Fibroblast of mammary gland (primary cell): ENCODE data around the gene ELSPBP1.

Experiments
- DNase-seq: peaks from one replicate; pipeline ENCODE4 v3.0.0-alpha.2; 2010; ENCODE audit warnings: low read depth
- H3K4me3 ChIP-seq: 2 replicates; pipeline ENCODE4 v1.5.1; 2011; ENCODE audit warnings: low read depth, mild to moderate bottlenecking, low read length, moderate library complexity; ENCODE audit not compliant: control insufficient read depth
- CTCF ChIP-seq: conservative IDR thresholded peaks from 2 replicates; pipeline ENCODE4 v1.5.1; 2011; ENCODE audit warnings: low read depth, low read length, inconsistent platforms; ENCODE audit not compliant: control insufficient read depth, insufficient read depth

Gene ELSPBP1

GRCh38 chr19:48023011-48023410, 28.6 kb downstream of the ELSPBP1 start:
- no peak for DNase-seq
- no peak overlapping the region for H3K4me3 ChIP-seq
- no peak for TF ChIP-seq CTCF

DNA sequence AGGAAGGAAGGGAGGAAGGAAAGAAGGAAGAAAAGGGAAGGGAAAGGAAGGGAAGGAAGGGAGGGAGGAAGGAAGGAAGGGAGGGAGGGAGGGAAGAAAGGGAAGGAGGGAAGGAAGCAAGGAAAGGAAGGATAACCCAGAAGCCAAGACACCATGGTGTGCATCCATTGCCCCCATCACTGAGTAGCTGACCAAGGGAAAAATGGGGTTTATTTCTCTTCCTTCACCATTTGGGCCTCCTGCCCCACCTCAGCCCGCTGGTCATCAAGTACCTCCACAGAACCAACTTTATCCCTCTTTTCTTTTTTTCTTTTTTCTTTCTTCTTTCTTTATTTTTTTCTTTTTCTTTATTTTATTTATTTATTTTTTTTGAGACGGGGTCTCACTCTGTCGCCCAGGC, 29.1 kb downstream of the ELSPBP1 start:
- no peak for TF ChIP-seq CTCF
- DNase-seq: no peak
- no peak overlapping the region for H3K4me3 ChIP-seq

- no peak overlapping the region for H3K4me3 ChIP-seq
- no peak for TF ChIP-seq CTCF
- DNase-seq: no peak
Measured at GRCh38 chr19:48025480-48025879, 31.0 kb downstream of the ELSPBP1 start.

DNA sequence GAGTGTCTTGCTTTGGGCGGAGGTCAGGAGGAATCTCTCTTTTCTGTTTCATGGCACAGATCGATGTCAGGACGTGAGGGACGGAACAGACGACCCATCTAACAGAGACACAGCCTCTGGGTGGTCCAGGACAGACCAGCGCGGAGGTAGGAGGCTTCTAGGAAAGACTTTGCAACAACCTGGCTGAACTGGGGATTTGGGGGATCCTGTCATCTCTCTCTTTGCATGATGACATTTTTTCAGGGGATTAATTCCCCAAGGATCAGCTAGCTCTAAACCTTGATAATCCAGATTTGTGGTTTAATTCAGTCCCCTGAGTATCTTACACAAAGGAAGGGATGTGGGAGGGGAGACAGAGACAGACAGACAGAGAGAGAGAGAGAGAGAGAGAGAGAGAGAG, 35.0 kb downstream of the ELSPBP1 start:
- no peak overlapping the region for H3K4me3 ChIP-seq
- no peak for TF ChIP-seq CTCF
- DNase-seq: no peak

GRCh38 chr19:48030073-48030472, 35.6 kb downstream of the ELSPBP1 start:
- H3K4me3 ChIP-seq: no peak overlapping the region
- no peak for TF ChIP-seq CTCF
- no peak for DNase-seq

DNA sequence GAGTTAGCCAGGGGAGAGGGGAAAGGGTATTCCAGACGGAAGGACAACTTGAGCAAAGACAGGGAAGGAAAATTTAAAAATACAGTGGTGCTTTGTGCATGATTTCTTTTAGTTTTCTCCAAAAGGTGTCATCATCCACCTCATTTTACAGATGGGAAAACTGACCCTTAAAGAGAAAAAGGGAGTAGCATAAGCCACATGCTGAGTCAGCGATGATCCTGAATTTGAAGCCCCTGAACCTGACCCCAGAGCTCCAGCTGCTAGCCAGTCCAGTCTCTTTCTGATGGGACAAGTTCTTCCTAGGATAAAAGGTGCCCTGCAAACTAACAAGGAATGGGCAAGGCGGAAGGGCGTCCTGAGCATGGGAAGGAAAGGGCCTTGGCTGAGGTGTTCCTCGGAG, 39.2 kb downstream of the ELSPBP1 start:
- no peak for TF ChIP-seq CTCF
- no peak for DNase-seq
- H3K4me3 ChIP-seq: no peak overlapping the region

DNA sequence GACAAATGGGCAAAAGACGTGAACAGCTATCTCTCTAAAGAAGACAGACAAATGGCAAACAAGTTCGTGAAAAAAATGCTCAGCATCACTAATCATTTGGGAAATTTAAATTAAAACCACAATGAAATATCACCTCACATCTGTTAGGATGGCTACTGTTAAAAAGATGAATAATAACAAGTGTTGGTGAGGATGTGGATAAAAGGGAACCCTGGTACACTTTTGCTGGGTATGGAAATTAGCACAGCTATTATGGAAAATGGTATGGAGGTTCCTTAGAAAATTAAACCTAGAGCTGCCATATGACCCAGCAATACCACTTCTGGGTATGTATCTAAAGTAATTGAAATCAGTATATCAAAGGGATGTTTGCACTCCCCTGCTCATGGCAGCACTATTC, 42.3 kb downstream of the ELSPBP1 start:
- DNase-seq: no peak
- TF ChIP-seq CTCF: no peak
- H3K4me3 ChIP-seq: no peak overlapping the region
